AG09309 (cell line): ENCODE measurements around the gene CPLANE2.
A peak's percentile ranks its signal among the peaks of the same experiment; 100 is the strongest.

ENCODE experiments used
- DNase-seq: peaks from one replicate; pipeline ENCODE4 v3.0.0-alpha.2; 2010; ENCODE audit warnings: low read depth
- H3K4me3 ChIP-seq: 2 replicates; pipeline ENCODE4 v1.5.1; 2011; ENCODE audit warnings: mild to moderate bottlenecking, low read depth, low read length, moderate library complexity; ENCODE audit not compliant: control insufficient read depth
- TF ChIP-seq, protein P1 (sequence below): IDR thresholded peaks from 2 replicates; pipeline ENCODE4 v1.5.1; 2011; ENCODE audit warnings: mild to moderate bottlenecking, low read depth, low read length, inconsistent platforms; ENCODE audit not compliant: insufficient read depth, control insufficient read depth; ENCODE audit errors: missing control alignments

The CPLANE2 gene

GRCh38 chr1:16245476-16246196 is 8.7 kb upstream of the CPLANE2 start:
- DNase-seq = no peak
- TF ChIP-seq, protein P1, sequence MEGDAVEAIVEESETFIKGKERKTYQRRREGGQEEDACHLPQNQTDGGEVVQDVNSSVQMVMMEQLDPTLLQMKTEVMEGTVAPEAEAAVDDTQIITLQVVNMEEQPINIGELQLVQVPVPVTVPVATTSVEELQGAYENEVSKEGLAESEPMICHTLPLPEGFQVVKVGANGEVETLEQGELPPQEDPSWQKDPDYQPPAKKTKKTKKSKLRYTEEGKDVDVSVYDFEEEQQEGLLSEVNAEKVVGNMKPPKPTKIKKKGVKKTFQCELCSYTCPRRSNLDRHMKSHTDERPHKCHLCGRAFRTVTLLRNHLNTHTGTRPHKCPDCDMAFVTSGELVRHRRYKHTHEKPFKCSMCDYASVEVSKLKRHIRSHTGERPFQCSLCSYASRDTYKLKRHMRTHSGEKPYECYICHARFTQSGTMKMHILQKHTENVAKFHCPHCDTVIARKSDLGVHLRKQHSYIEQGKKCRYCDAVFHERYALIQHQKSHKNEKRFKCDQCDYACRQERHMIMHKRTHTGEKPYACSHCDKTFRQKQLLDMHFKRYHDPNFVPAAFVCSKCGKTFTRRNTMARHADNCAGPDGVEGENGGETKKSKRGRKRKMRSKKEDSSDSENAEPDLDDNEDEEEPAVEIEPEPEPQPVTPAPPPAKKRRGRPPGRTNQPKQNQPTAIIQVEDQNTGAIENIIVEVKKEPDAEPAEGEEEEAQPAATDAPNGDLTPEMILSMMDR = no peak
- H3K4me3 ChIP-seq = no peak overlapping the region

DNA sequence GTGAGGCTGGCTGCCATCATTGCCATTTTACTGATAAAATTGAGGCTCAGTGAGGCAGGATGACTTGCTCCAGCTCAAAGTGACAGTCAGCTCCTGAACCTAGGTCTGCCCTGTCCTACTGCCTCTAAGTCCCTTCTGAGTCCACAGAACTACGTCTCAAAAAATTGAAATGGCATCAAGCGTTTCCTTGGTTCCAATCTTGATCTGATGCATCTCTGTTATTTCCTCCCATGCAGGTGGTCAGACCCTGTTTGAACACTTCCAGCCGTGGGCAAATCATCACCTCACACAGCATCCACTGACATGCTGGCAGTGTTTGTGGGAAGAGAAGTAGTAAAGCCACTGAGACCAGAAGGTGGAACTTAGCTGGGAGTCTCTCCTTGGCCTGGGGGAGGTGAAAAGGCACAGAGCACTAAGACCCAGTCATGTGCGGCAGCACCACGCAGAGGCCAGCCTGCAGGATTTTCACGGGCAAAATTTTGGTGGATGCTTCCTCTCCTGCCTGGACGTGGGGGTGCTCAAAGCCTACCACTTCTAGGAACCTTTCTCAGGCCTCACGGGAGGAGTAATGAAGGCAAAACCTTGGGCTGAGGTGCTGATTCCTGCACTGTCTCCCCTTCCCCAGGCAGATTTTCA is 7.8 kb upstream of the CPLANE2 start:
- no peak overlapping the region for H3K4me3 ChIP-seq
- TF ChIP-seq, protein P1 = no peak
- no peak for DNase-seq

- DNase-seq = peak; percentile 38
Measured at GRCh38 chr1:16243936-16244649, 7.1 kb upstream of the CPLANE2 start.

GRCh38 chr1:16243215-16243610 is 6.2 kb upstream of the CPLANE2 start:
- DNase-seq = no peak
- TF ChIP-seq, protein P1 = no peak
- no peak overlapping the region for H3K4me3 ChIP-seq

More at GRCh38 chr1:16243936-16244649, 7.1 kb upstream of the CPLANE2 start:
- TF ChIP-seq, protein P1 = peak; percentile 88
- H3K4me3 ChIP-seq = no peak overlapping the region

DNA sequence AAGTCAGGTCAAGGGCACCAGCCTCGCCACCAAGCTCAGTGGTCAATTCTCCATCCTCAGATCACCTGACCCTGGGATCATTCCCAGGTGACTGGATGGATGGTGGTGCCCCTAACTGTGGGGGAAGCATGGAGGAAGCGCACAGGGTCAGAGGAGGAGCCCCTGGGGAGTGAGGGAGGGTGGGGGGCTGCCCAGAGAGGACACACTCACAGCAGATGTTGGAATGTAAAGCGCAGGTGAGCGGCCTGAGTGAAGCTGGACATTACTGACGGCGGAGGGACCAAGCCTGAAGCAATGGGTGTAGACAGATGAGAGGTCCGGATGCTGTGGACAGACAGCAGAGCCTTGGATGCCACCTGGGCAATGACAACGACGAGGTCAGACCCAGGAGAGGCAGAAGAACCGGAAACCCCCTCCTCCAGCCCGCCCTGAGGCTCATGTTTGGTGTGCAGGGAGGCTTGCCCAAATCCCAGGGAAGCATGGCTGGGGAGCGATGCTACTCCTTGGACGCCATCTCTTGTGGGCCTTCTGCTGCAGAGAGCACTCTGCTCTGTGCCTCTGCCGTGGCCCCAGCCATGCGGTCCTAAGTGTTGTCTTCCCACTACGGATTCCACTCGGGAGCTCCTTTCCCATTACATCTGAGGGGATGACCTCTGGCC is 5.7 kb upstream of the CPLANE2 start:
- no peak overlapping the region for H3K4me3 ChIP-seq
- TF ChIP-seq, protein P1 = no peak
- no peak for DNase-seq

DNA sequence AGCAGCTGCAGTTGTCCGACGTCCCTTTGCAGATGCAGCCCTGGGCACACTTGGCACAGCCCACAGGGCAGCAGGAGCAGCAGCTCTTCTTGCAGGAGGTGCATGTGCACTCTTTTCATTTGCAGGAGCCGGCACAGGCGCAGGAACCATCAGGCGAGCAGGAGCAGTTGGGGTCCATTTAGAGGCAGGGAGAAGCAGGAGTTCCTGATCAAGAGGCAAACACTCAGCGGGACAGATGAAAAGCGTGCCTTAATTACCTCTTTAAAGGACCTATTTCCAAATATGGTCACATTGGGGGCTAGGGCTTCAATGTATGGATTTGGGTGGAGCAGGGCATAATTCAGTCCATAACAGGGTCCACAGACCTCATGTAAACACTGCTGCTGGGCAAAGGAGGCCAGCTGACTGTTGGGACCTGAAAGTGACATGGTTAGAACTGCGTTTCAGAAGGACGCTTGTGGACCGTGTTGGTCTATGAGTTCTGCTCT is 4.3 kb upstream of the CPLANE2 start:
- H3K4me3 ChIP-seq = no peak overlapping the region
- TF ChIP-seq, protein P1 = no peak
- DNase-seq = no peak
